GM23338 (cell line): Measurements from ENCODE around the gene DDX20.

Source experiments
- CREB1 ChIP-seq: fragments of 250-450 bp; sonication (Bioruptor Pico); IDR thresholded peaks from 2 replicates; pipeline ENCODE4 v1.5.0; 2020; ENCODE audit warnings: low read depth, mild to moderate bottlenecking, moderate library complexity
- CTCF ChIP-seq, 2 experiments: fragments of 200-600 bp in 1 of 2; sonication (generic) in 1 of 2; conservative IDR thresholded peaks; 2 replicates each; pipeline versions ENCODE4 v1.5.1 to v1.6.1; 2016 to 2017; ENCODE audit warnings: antibody characterized with exemption in 2 of 2, low read depth in 2 of 2, mild to moderate bottlenecking in 2 of 2, moderate library complexity in 1 of 2
- ETS1 ChIP-seq: IDR thresholded peaks from 2 replicates; pipeline ENCODE4 v1.6.1; 2016; ENCODE audit warnings: antibody characterized with exemption
- EZH2 ChIP-seq: fragments of 200-600 bp; sonication (generic); IDR thresholded peaks from one replicate; pipeline ENCODE4 v1.8.0; 2017; ENCODE audit warnings: antibody characterized with exemption, mild to moderate bottlenecking, low read depth; ENCODE audit not compliant: unreplicated experiment
- EZH2phosphoT487 ChIP-seq: fragments of 200-600 bp; sonication (generic); IDR thresholded peaks from one replicate; pipeline ENCODE4 v1.8.1; 2018; ENCODE audit warnings: antibody characterized with exemption; ENCODE audit not compliant: unreplicated experiment
- POLR2AphosphoS5 ChIP-seq: IDR thresholded peaks from 2 replicates; pipeline ENCODE4 v1.6.1; 2016; ENCODE audit warnings: antibody characterized with exemption, low read depth
- ZNF114 ChIP-seq: fragments of 250-450 bp; sonication (Bioruptor Pico); IDR thresholded peaks from 2 replicates; pipeline ENCODE4 v1.5.0; 2020; ENCODE audit warnings: mild to moderate bottlenecking, moderate library complexity

DNA sequence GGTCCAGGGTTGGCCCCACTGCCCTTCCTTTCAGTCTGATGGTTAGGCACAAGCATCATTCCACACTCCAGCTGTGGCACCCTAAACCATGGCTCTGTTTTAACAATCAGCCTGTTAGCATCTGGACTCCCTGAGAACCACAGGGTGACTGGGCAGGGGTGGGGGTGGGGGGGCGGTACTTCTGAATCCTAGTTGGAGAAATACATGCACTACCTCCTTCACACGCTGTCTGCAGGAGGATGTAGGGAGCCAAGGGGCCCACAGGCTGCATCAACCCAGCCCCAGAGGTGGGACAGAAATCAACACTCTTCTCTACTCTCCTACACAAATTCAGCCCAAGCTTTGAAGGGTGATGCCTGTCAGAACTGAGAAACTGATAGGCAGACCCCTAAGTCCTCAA lies 23.8 kb downstream of the DDX20 start:
- TF ChIP-seq CTCF (conservative IDR thresholded peaks at IDR 0.05; ENCODE audit: low read depth in 2 of 2) (no peak), EZH2phosphoT487 (no peak), POLR2AphosphoS5 (no peak), ETS1 (no peak), EZH2 (no peak), CREB1 (CRISPR knock-in tag) (no peak), ZNF114 (CRISPR knock-in tag) (no peak)
